H9 (cell line): ENCODE data around the gene ZBTB8OS. TPM values are rescaled to one million over a fixed set of nuclear protein-coding genes. Genes with fewer than 3 reads are reported as not detected.

Source experiments
- DNase-seq: peaks from one replicate; pipeline ENCODE4 v3.0.0-alpha.2; 2017
- H2AFZ ChIP-seq: one replicate; pipeline ENCODE4 v1.6.1; 2013; ENCODE audit warnings: mild to moderate bottlenecking, low read length, control low read depth, moderate library complexity
- H2AK5ac ChIP-seq: 2 replicates; pipeline ENCODE4 v1.6.1; 2013; ENCODE audit warnings: low read length, control low read depth, mixed read lengths; ENCODE audit not compliant: insufficient read length
- H2BK120ac ChIP-seq: one replicate; pipeline ENCODE4 v1.6.1; 2013; ENCODE audit warnings: low read depth, mild to moderate bottlenecking, low read length, control low read depth, inconsistent platforms; ENCODE audit not compliant: poor library complexity, severe bottlenecking
- H2BK12ac ChIP-seq: 2 replicates; pipeline ENCODE4 v1.6.1; 2013; ENCODE audit warnings: low read length, control low read depth, mixed read lengths, low read depth; ENCODE audit not compliant: insufficient read length
- H2BK15ac ChIP-seq: 2 replicates; pipeline ENCODE4 v1.6.1; 2013; ENCODE audit warnings: low read depth, low read length, control low read depth
- H2BK20ac ChIP-seq: one replicate; pipeline ENCODE4 v1.6.1; 2013; ENCODE audit warnings: low read depth, mild to moderate bottlenecking, low read length, control low read depth, inconsistent platforms; ENCODE audit not compliant: poor library complexity, severe bottlenecking
- H2BK5ac ChIP-seq: 2 replicates; pipeline ENCODE4 v1.6.1; 2013; ENCODE audit warnings: low read length, control low read depth, mixed read lengths; ENCODE audit not compliant: insufficient read length
- H3K14ac ChIP-seq: 2 replicates; pipeline ENCODE4 v1.6.1; 2013; ENCODE audit warnings: low read length, control low read depth; ENCODE audit not compliant: insufficient read depth
- H3K18ac ChIP-seq: 2 replicates; pipeline ENCODE4 v1.6.1; 2013; ENCODE audit warnings: low read depth, mild to moderate bottlenecking, mixed read lengths, low read length, control low read depth; ENCODE audit not compliant: insufficient read length
- H3K23ac ChIP-seq: 2 replicates; pipeline ENCODE4 v1.6.1; 2013; ENCODE audit warnings: low read length, control low read depth, mixed read lengths, low read depth; ENCODE audit not compliant: insufficient read length
- H3K23me2 ChIP-seq: 2 replicates; pipeline ENCODE4 v1.6.1; 2013; ENCODE audit warnings: low read depth, mild to moderate bottlenecking, mixed read lengths, low read length, control low read depth; ENCODE audit not compliant: insufficient read length, poor library complexity, severe bottlenecking
- H3K27ac ChIP-seq: 2 replicates; pipeline ENCODE4 v1.5.1; 2013; ENCODE audit warnings: low read length, control low read depth, mixed read lengths, low read depth; ENCODE audit not compliant: insufficient read length
- H3K27me3 ChIP-seq: 2 replicates; pipeline ENCODE4 v1.6.1; 2013; ENCODE audit warnings: low read length, control low read depth, inconsistent platforms; ENCODE audit not compliant: insufficient read depth
- H3K4ac ChIP-seq: 2 replicates; pipeline ENCODE4 v1.6.1; 2013; ENCODE audit warnings: low read depth, mild to moderate bottlenecking, control low read depth, inconsistent platforms, low read length, moderate library complexity
- H3K4me1 ChIP-seq: 2 replicates; pipeline ENCODE4 v1.6.1; 2013; ENCODE audit warnings: low read length, control low read depth, inconsistent platforms; ENCODE audit not compliant: insufficient read depth
- H3K4me2 ChIP-seq: 2 replicates; pipeline ENCODE4 v1.6.1; 2013; ENCODE audit warnings: low read length, control low read depth, mixed read lengths; ENCODE audit not compliant: insufficient read length, insufficient read depth
- H3K56ac ChIP-seq: 2 replicates; pipeline ENCODE4 v1.6.1; 2013; ENCODE audit warnings: low read depth, mild to moderate bottlenecking, mixed read lengths, low read length, control low read depth; ENCODE audit not compliant: insufficient read length
- H3K79me1 ChIP-seq: 2 replicates; pipeline ENCODE4 v1.6.1; 2013; ENCODE audit warnings: low read depth, mild to moderate bottlenecking, moderate library complexity, low read length, control low read depth, inconsistent platforms; ENCODE audit not compliant: insufficient read depth, poor library complexity, severe bottlenecking
- H3K79me2 ChIP-seq: 2 replicates; pipeline ENCODE4 v1.6.1; 2013; ENCODE audit warnings: low read length, control low read depth, inconsistent platforms; ENCODE audit not compliant: insufficient read depth
- H3K9ac ChIP-seq: 2 replicates; pipeline ENCODE4 v1.6.1; 2013; ENCODE audit warnings: low read length, control low read depth, mixed read lengths; ENCODE audit not compliant: insufficient read length; ENCODE audit errors: extremely low read depth
- H3K9me3 ChIP-seq: one replicate; pipeline ENCODE4 v1.6.1; 2013; ENCODE audit warnings: low read depth, low read length, inconsistent platforms; ENCODE audit not compliant: control insufficient read depth
- H3T11ph ChIP-seq: one replicate; pipeline ENCODE4 v1.6.1; 2013; ENCODE audit warnings: mild to moderate bottlenecking, low read length, control low read depth, inconsistent platforms
- H4K20me1 ChIP-seq: one replicate; pipeline ENCODE4 v1.6.1; 2013; ENCODE audit not compliant: control insufficient read depth, insufficient read length, insufficient read depth
- H4K5ac ChIP-seq: 2 replicates; pipeline ENCODE4 v1.6.1; 2013; ENCODE audit warnings: low read depth, mild to moderate bottlenecking, mixed read lengths, low read length, control low read depth; ENCODE audit not compliant: insufficient read length
- H4K8ac ChIP-seq: replicated peaks from 2 replicates; pipeline ENCODE4 v1.6.1; 2013; ENCODE audit warnings: low read length, control low read depth, mixed read lengths, low read depth; ENCODE audit not compliant: insufficient read length
- H4K91ac ChIP-seq: 2 replicates; pipeline ENCODE4 v1.6.1; 2013; ENCODE audit warnings: low read depth, mild to moderate bottlenecking, moderate library complexity, mixed read lengths, low read length, control low read depth; ENCODE audit not compliant: insufficient read length
- H3K27ac Mint-ChIP-seq, 3 experiments: 2 replicates in 2 of 3; 3 replicates in 1 of 3; pipeline ENCODE4 v1.8.0; 2020 to 2021; ENCODE audit warnings: mixed read lengths in 3 of 3, mild to moderate bottlenecking in 1 of 3, moderate library complexity in 1 of 3
- H3K27me3 Mint-ChIP-seq: 2 replicates; pipeline ENCODE4 v1.8.0; 2021; ENCODE audit warnings: low read depth, mild to moderate bottlenecking, moderate library complexity, mixed read lengths
- H3K36me3 Mint-ChIP-seq, 3 experiments: 2 replicates in 2 of 3; 3 replicates in 1 of 3; pipeline ENCODE4 v1.8.0; 2020 to 2021; ENCODE audit warnings: low read depth in 3 of 3, mixed read lengths in 3 of 3; ENCODE audit not compliant: insufficient read depth in 1 of 3
- H3K4me1 Mint-ChIP-seq, 2 experiments: 2 replicates each; pipeline ENCODE4 v1.8.0; 2020; ENCODE audit warnings: mixed read lengths in 2 of 2
- H3K4me3 Mint-ChIP-seq, 2 experiments: 2 replicates in 1 of 2; 3 replicates in 1 of 2; pipeline ENCODE4 v1.8.0; 2020 to 2021; ENCODE audit warnings: mild to moderate bottlenecking in 2 of 2, mixed read lengths in 2 of 2, moderate library complexity in 1 of 2
- H3K9me3 Mint-ChIP-seq, 2 experiments: 2 replicates in 1 of 2; 3 replicates in 1 of 2; pipeline ENCODE4 v1.8.0; 2020; ENCODE audit warnings: mild to moderate bottlenecking in 2 of 2, mixed read lengths in 2 of 2, moderate library complexity in 1 of 2
- WGBS: extraction: QIAGEN DNeasy Blood & Tissue Kit; methylation state at CpG from one replicate; pipeline ENCODE4 v1.1.7; 2013; ENCODE audit warnings: missing lambda C conversion rate, low lambda C conversion rate, mixed read lengths; ENCODE audit not compliant: insufficient read length; ENCODE audit errors: extremely low coverage; 5-methylcytosine and 5-hydroxymethylcytosine counted together
- total RNA-seq: library from RNA; stranded (reverse); gene quantifications from 2 replicates; pipeline ENCODE4 v1.2.1, GENCODE V29; 2021
- TF ChIP-seq, protein P1 (sequence below): fragments of 200-600 bp; sonication (generic); conservative IDR thresholded peaks from 3 replicates; pipeline ENCODE4 v1.8.0; 2021; ENCODE audit warnings: antibody characterized with exemption, mild to moderate bottlenecking

Gene ZBTB8OS
- total RNA-seq, 1 experiment from 2014 or later = 59.4 TPM

DNA sequence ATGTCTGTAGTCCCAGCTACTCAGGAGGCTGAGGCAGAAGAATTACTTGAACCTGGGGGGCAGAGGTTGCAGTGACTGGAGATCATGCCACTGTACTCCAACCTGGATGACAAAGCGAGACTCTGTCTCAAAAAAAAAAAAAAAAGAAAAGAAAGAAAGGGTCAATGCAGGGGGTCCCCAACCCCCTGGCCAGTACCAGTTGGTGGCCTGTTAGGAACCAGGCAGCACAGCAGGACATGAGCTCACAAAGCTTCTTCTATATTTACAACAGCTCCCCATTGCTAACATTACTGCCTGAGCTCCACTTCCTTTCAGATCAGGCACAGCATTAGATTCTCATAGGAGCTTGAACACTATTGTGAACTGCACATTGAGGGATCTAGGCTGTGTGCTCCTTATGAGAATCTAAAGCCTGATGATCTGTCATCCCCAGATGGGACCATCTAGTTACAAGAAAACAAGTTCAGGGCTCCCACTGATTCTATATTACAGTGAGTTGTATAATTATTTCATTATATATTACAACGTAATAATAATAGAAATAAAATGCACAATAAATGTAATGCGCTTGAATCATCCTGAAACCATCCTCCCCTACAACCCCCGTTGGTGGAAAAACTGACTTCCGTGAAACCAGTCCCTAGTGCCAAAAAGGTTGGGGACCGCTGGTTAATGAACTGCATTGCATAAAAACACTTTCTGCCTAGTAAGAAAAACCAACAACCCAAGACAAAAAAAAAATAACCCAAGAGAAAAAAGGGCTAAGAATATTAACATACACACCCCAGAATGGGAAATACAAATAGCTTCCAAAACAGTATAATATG lies 2.8 kb downstream of the ZBTB8OS start:
- DNase-seq = no peak
- peaks cover 0 to 5% of the 10 kb centered on the region in 2 experiments; a peak in 4 of 5 replicates for H3K9me3 Mint-ChIP-seq
- no peaks in the 10 kb centered on the region for H4K20me1 ChIP-seq
- H3K56ac ChIP-seq = no peak overlapping the region
- no peaks in the 10 kb centered on the region; the same call in 1 of the 2 replicates for H3K4me1 ChIP-seq
- no peaks in the 10 kb centered on the region for H3K27me3 ChIP-seq
- no peak overlapping the region for H3K27ac ChIP-seq
- H4K8ac ChIP-seq = no peak overlapping the region
- TF ChIP-seq, protein P1, sequence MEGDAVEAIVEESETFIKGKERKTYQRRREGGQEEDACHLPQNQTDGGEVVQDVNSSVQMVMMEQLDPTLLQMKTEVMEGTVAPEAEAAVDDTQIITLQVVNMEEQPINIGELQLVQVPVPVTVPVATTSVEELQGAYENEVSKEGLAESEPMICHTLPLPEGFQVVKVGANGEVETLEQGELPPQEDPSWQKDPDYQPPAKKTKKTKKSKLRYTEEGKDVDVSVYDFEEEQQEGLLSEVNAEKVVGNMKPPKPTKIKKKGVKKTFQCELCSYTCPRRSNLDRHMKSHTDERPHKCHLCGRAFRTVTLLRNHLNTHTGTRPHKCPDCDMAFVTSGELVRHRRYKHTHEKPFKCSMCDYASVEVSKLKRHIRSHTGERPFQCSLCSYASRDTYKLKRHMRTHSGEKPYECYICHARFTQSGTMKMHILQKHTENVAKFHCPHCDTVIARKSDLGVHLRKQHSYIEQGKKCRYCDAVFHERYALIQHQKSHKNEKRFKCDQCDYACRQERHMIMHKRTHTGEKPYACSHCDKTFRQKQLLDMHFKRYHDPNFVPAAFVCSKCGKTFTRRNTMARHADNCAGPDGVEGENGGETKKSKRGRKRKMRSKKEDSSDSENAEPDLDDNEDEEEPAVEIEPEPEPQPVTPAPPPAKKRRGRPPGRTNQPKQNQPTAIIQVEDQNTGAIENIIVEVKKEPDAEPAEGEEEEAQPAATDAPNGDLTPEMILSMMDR = no peak
- no peak overlapping the region for H2AFZ ChIP-seq
- H3K18ac ChIP-seq = no peak overlapping the region
- no peak overlapping the region for H3K4me3 Mint-ChIP-seq
- WGBS = no CpG with 5 or more reads among the region's 6 CpGs
- no peak overlapping the region for H3K4me2 ChIP-seq
- peaks cover 7% of the 10 kb centered on the region for H3K23me2 ChIP-seq
- no peak overlapping the region for H3K27ac Mint-ChIP-seq
- no peak overlapping the region for H2AK5ac ChIP-seq
- no peak overlapping the region for H3K9ac ChIP-seq
- H3K4me1 Mint-ChIP-seq = peaks cover 13 to 23% of the 10 kb centered on the region in 2 experiments
- H3K79me1 ChIP-seq = no peaks in the 10 kb centered on the region
- no peak overlapping the region for H2BK20ac ChIP-seq
- no peak overlapping the region for H3K14ac ChIP-seq
- H3K4ac ChIP-seq = no peak overlapping the region
- no peak overlapping the region for H2BK12ac ChIP-seq
- H2BK120ac ChIP-seq = no peak overlapping the region
- H3K9me3 ChIP-seq = no peaks in the 10 kb centered on the region
- no peak overlapping the region for H2BK15ac ChIP-seq
- H3K27me3 Mint-ChIP-seq = no peaks in the 10 kb centered on the region
- H4K5ac ChIP-seq = no peak overlapping the region
- peaks cover 29 to 34% (median 33%) of the 10 kb centered on the region in 3 experiments for H3K36me3 Mint-ChIP-seq
- no peak overlapping the region for H2BK5ac ChIP-seq
- H3T11ph ChIP-seq = no peak overlapping the region
- no peak overlapping the region for H3K23ac ChIP-seq
- no peak overlapping the region for H4K91ac ChIP-seq
- H3K79me2 ChIP-seq = peaks cover 20% of the 10 kb centered on the region; the same call in 1 of the 2 replicates
